K562 (cell line): ENCODE measurements around the gene ARL3. TPM values are rescaled to one million over a fixed set of nuclear protein-coding genes. Genes with fewer than 3 reads are reported as not detected.
A peak's percentile ranks its signal among the peaks of the same experiment; 100 is the strongest.

Experiments used
- ATAC-seq: fragments of 200-7000 bp; cut with Tn5 transposase; 3 replicates; pipeline ENCODE4 v1.9.1; 2020; ENCODE audit warnings: moderate library complexity
- BruUV-seq: library from RNA; stranded (reverse); fragments of 400-500 nt; replicated peaks from 2 replicates; lab custom pipeline; 2021; lab: Mats Ljungman, UMichigan
- CTCF ChIA-PET: fragments of 300-600 bp; formaldehyde crosslinking; extraction: SDS; loops from one replicate; lab custom pipeline; 2021; ENCODE audit warnings: low intra/inter-chr PET ratio; lab: Yijun Ruan, JAX
- POLR2A ChIA-PET: fragments of 300-600, 350-650 bp; sonication (Branson Sonifier 250); formaldehyde crosslinking; extraction: SDS; loops from one replicate; lab custom pipeline; 2021; ENCODE audit warnings: antibody characterized with exemption, inconsistent platforms; lab: Yijun Ruan, JAX
- DNase-seq, 4 experiments: peaks; one replicate each; pipeline versions ENCODE4 v3.0.0 to v3.0.0-alpha.2; 2011 to 2018; ENCODE audit warnings: low spot score in 3 of 4, mixed read lengths in 3 of 4; ENCODE audit errors: extremely low read depth in 1 of 4
- FAIRE-seq: peaks from 2 replicates; lab custom pipeline; 2011; peaks lifted over from hg19 to GRCh38; lab: Jason Lieb, UNC
- H2AFZ ChIP-seq: 2 replicates; pipeline ENCODE4 v1.6.0; 2011; ENCODE audit warnings: low read depth, low read length, control low read depth, inconsistent platforms
- H3K27ac ChIP-seq: fragments of 200-600 bp; 3 replicates; pipeline ENCODE4 v1.8.0; 2011; ENCODE audit warnings: low read depth, mild to moderate bottlenecking, control low read depth, inconsistent platforms, low read length, moderate library complexity, mixed read lengths; ENCODE audit errors: extremely low read depth
- H3K27me3 ChIP-seq, 2 experiments: fragments of 300-600 bp in 1 of 2; 2 replicates in 1 of 2; 3 replicates in 1 of 2; pipeline versions ENCODE4 v1.6.0 to v1.8.0; 2011; ENCODE audit warnings: inconsistent platforms in 2 of 2, low read length in 2 of 2, mild to moderate bottlenecking in 1 of 2, mixed read lengths in 1 of 2, moderate library complexity in 1 of 2; ENCODE audit not compliant: control insufficient read depth in 2 of 2, insufficient read depth in 2 of 2
- H3K36me3 ChIP-seq: fragments of 300-600 bp; 3 replicates; pipeline ENCODE4 v1.8.0; 2011; ENCODE audit warnings: mild to moderate bottlenecking, low read length, inconsistent platforms; ENCODE audit not compliant: control insufficient read depth, insufficient read depth
- H3K4me1 ChIP-seq, 2 experiments: fragments of 200-600 bp in 1 of 2; replicated peaks in 1 of 2; 2 replicates in 1 of 2; 3 replicates in 1 of 2; pipeline versions ENCODE4 v1.5.1 to v1.8.0; 2011; ENCODE audit warnings: inconsistent platforms in 2 of 2, low read length in 2 of 2, mild to moderate bottlenecking in 1 of 2, mixed read lengths in 1 of 2, moderate library complexity in 1 of 2; ENCODE audit not compliant: control insufficient read depth in 2 of 2, insufficient read depth in 2 of 2
- H3K4me2 ChIP-seq: 2 replicates; pipeline ENCODE4 v1.6.1; 2011; ENCODE audit warnings: low read length, control low read depth, inconsistent platforms, mixed read lengths; ENCODE audit not compliant: insufficient read depth
- H3K4me3 ChIP-seq: fragments of 200-600 bp; sonication (generic), shearing (Covaris generic); 2 replicates; pipeline ENCODE4 v1.5.1; 2016; ENCODE audit warnings: control low read depth, inconsistent platforms
- H3K79me2 ChIP-seq: fragments of 200-600 bp; 3 replicates; pipeline ENCODE4 v1.8.0; 2011; ENCODE audit warnings: low read length, inconsistent platforms; ENCODE audit not compliant: control insufficient read depth, insufficient read depth
- H3K9ac ChIP-seq, 2 experiments: 2 replicates each; pipeline versions ENCODE4 v1.6.0 to v1.6.1; 2011; ENCODE audit warnings: low read depth in 2 of 2, low read length in 2 of 2, control low read depth in 1 of 2, inconsistent platforms in 1 of 2, mild to moderate bottlenecking in 1 of 2, mixed read lengths in 1 of 2; ENCODE audit not compliant: insufficient read depth in 1 of 2
- H3K9me1 ChIP-seq: one replicate; pipeline ENCODE4 v1.6.0; 2011; ENCODE audit warnings: inconsistent platforms, mild to moderate bottlenecking, low read length, moderate library complexity; ENCODE audit not compliant: control insufficient read depth, insufficient read depth
- H3K9me3 ChIP-seq: replicated peaks from 2 replicates; pipeline ENCODE4 v1.5.1; 2011; ENCODE audit warnings: low read depth, low read length, inconsistent platforms; ENCODE audit not compliant: control insufficient read depth, insufficient read depth
- H4K20me1 ChIP-seq: replicated peaks from 2 replicates; pipeline ENCODE4 v1.6.1; 2011; ENCODE audit warnings: low read length, inconsistent platforms, mixed read lengths; ENCODE audit not compliant: control insufficient read depth, insufficient read depth
- BACH1 ChIP-seq: fragments of 200-800 bp; sonication (Bioruptor generic); IDR thresholded peaks from 2 replicates; pipeline ENCODE4 v1.6.1; 2016; ENCODE audit warnings: missing genetic modification characterization, missing compliant biosample characterization
- CHD1 ChIP-seq: fragments of 200-600 bp; sonication (generic); IDR thresholded peaks from one replicate; pipeline ENCODE4 v1.6.1; 2012; ENCODE audit warnings: mild to moderate bottlenecking, moderate library complexity, low read length, inconsistent platforms
- ETV5 ChIP-seq: sonication (generic); formaldehyde crosslinking; IDR thresholded peaks from 2 replicates; pipeline ENCODE4 v1.4.0; 2020; ENCODE audit warnings: low read depth, mild to moderate bottlenecking, missing genetic modification reagents
- GABPB1 ChIP-seq: sonication (generic); formaldehyde crosslinking; IDR thresholded peaks from 2 replicates; pipeline ENCODE4 v1.8.0; 2022; ENCODE audit warnings: mild to moderate bottlenecking, missing genetic modification reagents
- HCFC1 ChIP-seq: IDR thresholded peaks from 2 replicates; pipeline ENCODE4 v1.6.1; 2012; ENCODE audit warnings: low read depth, low read length, improper control_type of control experiment
- JUNB ChIP-seq: fragments of 450-650 bp; formaldehyde crosslinking; conservative IDR thresholded peaks from 2 replicates; pipeline ENCODE4 v1.4.0; 2020; ENCODE audit warnings: mild to moderate bottlenecking
- KLF1 ChIP-seq: fragments of 450-650 bp; IDR thresholded peaks from 2 replicates; pipeline ENCODE4 v1.6.1; 2016; ENCODE audit warnings: missing genetic modification characterization, missing compliant biosample characterization
- PHF8 ChIP-seq: fragments of 200-600 bp; sonication (generic); IDR thresholded peaks from 2 replicates; pipeline ENCODE4 v1.6.1; 2012; ENCODE audit warnings: mixed run types, mild to moderate bottlenecking, inconsistent platforms, low read length, moderate library complexity, borderline replicate concordance
- TEAD1 ChIP-seq, 2 experiments: fragments of 450-650 bp in 1 of 2; sonication (generic) in 1 of 2; formaldehyde crosslinking; IDR thresholded peaks; 2 replicates each; pipeline versions ENCODE4 v1.4.0 to v1.8.0; 2020 to 2022; ENCODE audit warnings: mild to moderate bottlenecking in 2 of 2, missing genetic modification reagents in 1 of 2
- TFAP4 ChIP-seq: sonication (generic); formaldehyde crosslinking; IDR thresholded peaks from 2 replicates; pipeline ENCODE4 v1.8.0; 2022; ENCODE audit warnings: missing genetic modification reagents, mild to moderate bottlenecking, moderate library complexity, borderline replicate concordance
- THRAP3 ChIP-seq: fragments of 450-650 bp; IDR thresholded peaks from 2 replicates; pipeline ENCODE4 v1.6.1; 2016; ENCODE audit warnings: mild to moderate bottlenecking, inconsistent platforms, borderline replicate concordance
- UBTF ChIP-seq, 2 experiments: IDR thresholded peaks; 2 replicates each; pipeline ENCODE4 v1.6.1; 2012; ENCODE audit warnings: improper control_type of control experiment in 2 of 2, low read depth in 2 of 2, low read length in 2 of 2, borderline replicate concordance in 1 of 2
- WHSC1 ChIP-seq: IDR thresholded peaks from one replicate; pipeline ENCODE4 v1.6.1; 2012; ENCODE audit warnings: low read length, control low read depth, inconsistent platforms
- ZBTB7A ChIP-seq: IDR thresholded peaks from 2 replicates; pipeline ENCODE4 v1.6.1; 2011; ENCODE audit warnings: low read depth, mild to moderate bottlenecking, low read length, moderate library complexity, borderline replicate concordance; ENCODE audit not compliant: control insufficient read depth
- ZKSCAN1 ChIP-seq: fragments of 150-350 bp; IDR thresholded peaks from 2 replicates; pipeline ENCODE4 v1.6.1; 2016; ENCODE audit warnings: low read depth, low read length
- WGBS: fragments of 100-300 bp; shearing (Covaris generic); methylation state at CpG from one replicate; pipeline ENCODE4 v1.1.6; 2016; ENCODE audit warnings: low coverage, mixed read lengths; ENCODE audit not compliant: insufficient coverage; ENCODE audit errors: missing lambda C conversion rate; 5-methylcytosine and 5-hydroxymethylcytosine counted together
- in situ Hi-C: fragments of 300-500 bp; cut with MboI; formaldehyde crosslinking; loops from 4 replicates; pipeline ENCODE4 v1.15.0; 2018; ENCODE audit warnings: inconsistent platforms, mixed read lengths
- intact Hi-C: fragments of 100-400 bp; cut with micrococcal nuclease; formaldehyde crosslinking; loops from 2 replicates; pipeline ENCODE4 v1.14.2; 2022
- polyA plus RNA-seq, 8 experiments: library from polyadenylated mRNA; depleted of rRNA in 4 of 8; stranded (reverse) in 5 of 8; unstranded in 3 of 8; fragments of >200 nt; fragmentation: Nextera tagmentation in 2 of 8; fragmentation: Illumina TruSeq in 1 of 8; extraction: Ambion mirVana in 2 of 8; extraction: Trizol in 1 of 8; gene quantifications; 2 replicates each; pipeline versions ENCODE4 v1.2.1 to v1.2.3, GENCODE V29; 2011 to 2014; ENCODE audit warnings: inconsistent platforms in 1 of 8, missing spikeins in 1 of 8
- total RNA-seq, 7 experiments: library from RNA; depleted of rRNA in 6 of 7; stranded (reverse); fragments of >200 nt in 6 of 7; fragmentation: Illumina TruSeq in 2 of 7; extraction: Trizol in 2 of 7; gene quantifications; 2 replicates each; pipeline versions ENCODE4 v1.2.1 to v1.2.3, GENCODE V29; 2011 to 2021; ENCODE audit warnings: low replicate concordance in 1 of 7
- TF ChIP-seq, protein P1 (sequence below): fragments of 450-650 bp; formaldehyde crosslinking; IDR thresholded peaks from 2 replicates; pipeline ENCODE4 v1.4.0; 2020; ENCODE audit warnings: mild to moderate bottlenecking, moderate library complexity

The ARL3 gene
- total and polyA plus RNA-seq, 9 of the 15 experiments (the other 6 are each of a cell fraction or from before 2014, with no cell fraction given) = 2.9 to 8.9 (median 4.8) TPM

GRCh38 chr10:102641880-102642735 is 72.1 kb downstream of the ARL3 start:
- H3K4me3 ChIP-seq = peak overlapping the region; percentile 78
- peak overlapping the region; percentile 89 for H3K27ac ChIP-seq
- peaks cover 6 to 45% of the 10 kb centered on the region in 2 experiments; a peak in 4 of 5 replicates for H3K4me1 ChIP-seq
- peaks cover 42% of the 10 kb centered on the region for H3K79me2 ChIP-seq
- peak overlapping the region; percentile 93 for H2AFZ ChIP-seq
- H4K20me1 ChIP-seq = 0 out of 2 replicates have a peak, but pooled peaks cover 4% of the 10 kb centered on the region
- POLR2A ChIA-PET = interaction anchor here (0.5 to 1.2 kb wide), 6 partner anchors 12 to 1251 kb away, joined by 3 to 5 read pairs (median 3); partner anchors contain the start of gene ARL3
- ATAC-seq (peak; percentile 81), FAIRE-seq (peak; percentile 96), DNase-seq (peak; percentile 79 to 96 (median 89))
- peaks cover 2% of the 10 kb centered on the region for H3K9me1 ChIP-seq
- H3K9ac ChIP-seq = peak overlapping the region; percentile 76 to 78
- no peaks in the 10 kb centered on the region for H3K27me3 ChIP-seq
- H3K9me3 ChIP-seq = no peaks in the 10 kb centered on the region
- H3K4me2 ChIP-seq = peak overlapping the region; percentile 91
- no TSS peak for BruUV-seq
- in situ Hi-C loops (no loop called here), intact Hi-C loops (loop anchor here (5.0 kb wide), 1 partner anchor 35 kb away; no protein-coding TSS in a partner anchor)
- 0% methylated on average over 13 of the region's 77 CpGs for WGBS
- CTCF ChIA-PET = interaction anchor here (0.8 kb wide), 1 partner anchor 259 kb away, joined by 5 read pairs; no protein-coding TSS in a partner anchor
- H3K36me3 ChIP-seq = peaks cover 3% of the 10 kb centered on the region; the same call in 2 of the 3 replicates
- TF ChIP-seq, protein P1, sequence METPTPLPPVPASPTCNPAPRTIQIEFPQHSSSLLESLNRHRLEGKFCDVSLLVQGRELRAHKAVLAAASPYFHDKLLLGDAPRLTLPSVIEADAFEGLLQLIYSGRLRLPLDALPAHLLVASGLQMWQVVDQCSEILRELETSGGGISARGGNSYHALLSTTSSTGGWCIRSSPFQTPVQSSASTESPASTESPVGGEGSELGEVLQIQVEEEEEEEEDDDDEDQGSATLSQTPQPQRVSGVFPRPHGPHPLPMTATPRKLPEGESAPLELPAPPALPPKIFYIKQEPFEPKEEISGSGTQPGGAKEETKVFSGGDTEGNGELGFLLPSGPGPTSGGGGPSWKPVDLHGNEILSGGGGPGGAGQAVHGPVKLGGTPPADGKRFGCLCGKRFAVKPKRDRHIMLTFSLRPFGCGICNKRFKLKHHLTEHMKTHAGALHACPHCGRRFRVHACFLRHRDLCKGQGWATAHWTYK (CRISPR knock-in tag) = 0 out of 2 replicates have a peak, but pooled peaks have one; percentile 22
- TF ChIP-seq ETV5 (peak; percentile 55; the same call in 1 of the 2 replicates), HCFC1 (peak; percentile 10; the same call in 1 of the 2 replicates), TEAD1 (CRISPR knock-in tag; IDR thresholded peaks at IDR 0.05) (peak in 1 of 2 experiments; percentile 34; a peak in 1 of 4 replicates), WHSC1 (no peak), ZBTB7A (peak; percentile 84), GABPB1 (CRISPR knock-in tag) (peak; percentile 58), ZKSCAN1 (no peak), PHF8 (peak; percentile 61; the same call in 1 of the 2 replicates), TFAP4 (CRISPR knock-in tag) (peak; percentile 20; the same call in 1 of the 2 replicates), UBTF (IDR thresholded peaks at IDR 0.05; ENCODE audit: borderline replicate concordance in 1 of 2, low read depth in 2 of 2, low read length in 2 of 2) (peak in 1 of 2 experiments; percentile 69; a peak in 2 of 4 replicates), THRAP3 (no peak), CHD1 (peak; percentile 13), KLF1 (tag) (no peak), JUNB (CRISPR knock-in tag) (no peak), BACH1 (tag) (no peak)
